GM12801 (cell line): Measurements from ENCODE around the gene NCOA5.

Experiments
- CTCF ChIP-seq: IDR thresholded peaks from one replicate; pipeline ENCODE4 v1.5.1; 2011; ENCODE audit warnings: control low read depth; ENCODE audit not compliant: insufficient read length; ENCODE audit errors: extremely low read depth

Gene NCOA5

GRCh38 chr20:46057856-46058598 is 31.7 kb downstream of the NCOA5 start:
- no peak for TF ChIP-seq CTCF

GRCh38 chr20:46056970-46057855 is 32.5 kb downstream of the NCOA5 start:
- no peak for TF ChIP-seq CTCF

- no peak for TF ChIP-seq CTCF
Observed at GRCh38 chr20:46056027-46056833, 33.5 kb downstream of the NCOA5 start.

- TF ChIP-seq CTCF: no peak
Observed at GRCh38 chr20:46055269-46055668, 34.5 kb downstream of the NCOA5 start.

GRCh38 chr20:46054606-46055005 is 35.2 kb downstream of the NCOA5 start:
- TF ChIP-seq CTCF: no peak

- TF ChIP-seq CTCF: no peak
Observed at GRCh38 chr20:46053416-46053815, 36.3 kb downstream of the NCOA5 start.
